Spleen (tissue), 11 donors: ENCODE results near the gene CPAMD8. TPM values are rescaled to one million over a fixed set of nuclear protein-coding genes. Genes with fewer than 3 reads are reported as not detected.
A peak's percentile ranks its signal among the peaks of the same experiment; 100 is the strongest.

ENCODE experiments used
- DNase-seq: peaks from one replicate; pipeline ENCODE4 v3.0.0-alpha.2; 2020
- H3K27ac ChIP-seq, 8 donors: fragments of 200-600 bp; sonication (generic) in 7 of 8; 1 replicate in 4 of 8; 2 replicates in 4 of 8; pipeline versions ENCODE4 v1.5.0 to v1.8.0; 2016 to 2021; ENCODE audit warnings: inconsistent platforms in 4 of 8, mild to moderate bottlenecking in 4 of 8, moderate library complexity in 1 of 8
- H3K27me3 ChIP-seq, 7 donors: fragments of 200-600 bp; sonication (generic) in 6 of 7; replicated peaks in 1 of 7; 1 replicate in 4 of 7; 2 replicates in 3 of 7; pipeline versions ENCODE4 v1.5.0 to v1.8.0; 2016 to 2021; ENCODE audit warnings: inconsistent platforms in 3 of 7, mild to moderate bottlenecking in 1 of 7
- H3K36me3 ChIP-seq, 6 donors: fragments of 200-600 bp; sonication (generic) in 5 of 6; 1 replicate in 4 of 6; 2 replicates in 2 of 6; pipeline versions ENCODE4 v1.5.0 to v1.8.0; 2016 to 2021; ENCODE audit warnings: inconsistent platforms in 2 of 6
- H3K4me1 ChIP-seq, 6 donors: fragments of 200-600 bp; sonication (generic) in 5 of 6; 1 replicate in 3 of 6; 2 replicates in 3 of 6; pipeline versions ENCODE4 v1.5.0 to v1.8.0; 2016 to 2021; ENCODE audit warnings: inconsistent platforms in 3 of 6
- H3K4me3 ChIP-seq, 8 donors: fragments of 200-600 bp; sonication (generic) in 7 of 8; 1 replicate in 4 of 8; 2 replicates in 4 of 8; pipeline versions ENCODE4 v1.5.0 to v1.8.0; 2016 to 2021; ENCODE audit warnings: inconsistent platforms in 4 of 8, mild to moderate bottlenecking in 4 of 8, moderate library complexity in 2 of 8
- H3K9me3 ChIP-seq, 8 donors: fragments of 200-600 bp; sonication (generic) in 7 of 8; 1 replicate in 4 of 8; 2 replicates in 4 of 8; pipeline versions ENCODE4 v1.5.0 to v1.8.0; 2016 to 2021; ENCODE audit warnings: inconsistent platforms in 4 of 8
- POLR2A ChIP-seq, 3 donors: fragments of 450-650 bp; IDR thresholded peaks; one replicate each; pipeline ENCODE4 v1.5.1; 2017; ENCODE audit warnings: antibody characterized with exemption in 3 of 3, mild to moderate bottlenecking in 1 of 3
- POLR2AphosphoS5 ChIP-seq, 3 donors: sonication (generic); formaldehyde crosslinking; IDR thresholded peaks; one replicate each; pipeline ENCODE4 v1.5.1; 2017; ENCODE audit warnings: antibody characterized with exemption in 3 of 3
- WGBS, 5 donors: extraction: QIAGEN DNeasy Blood & Tissue Kit in 3 of 5; methylation state at CpG; one replicate each; pipeline versions ENCODE4 v1.1.5 to v1.1.7; 2013 to 2018; 5-methylcytosine and 5-hydroxymethylcytosine counted together
- intact Hi-C: fragments of 100-400 bp; cut with DNase I; formaldehyde crosslinking; loops from one replicate; pipeline ENCODE4 v1.15.0; 2023; ENCODE audit warnings: low total_unique reads
- polyA plus RNA-seq, 3 donors: library from polyadenylated mRNA; stranded (reverse); fragments of 200-250 nt; gene quantifications; one replicate each; pipeline ENCODE4 v1.2.1, GENCODE V29; 2013
- total RNA-seq, 7 donors: library from RNA; depleted of rRNA in 3 of 7; stranded (reverse); fragments of >200 nt in 3 of 7; fragmentation: NEBNext Ultra II Directional in 4 of 7; extraction: Animal tissue kit (Norgen Biotek cat#: 25700) in 4 of 7; gene quantifications; one replicate each; pipeline versions ENCODE4 v1.1.0 to v1.2.1, GENCODE V29; 2016 to 2021
- TF ChIP-seq, protein P1 (sequence below), 11 experiments: fragments of 200-600 bp in 7 of 11; fragments of 450-650 bp in 4 of 11; sonication (generic) in 4 of 11; IDR thresholded peaks in 8 of 11; conservative IDR thresholded peaks in 3 of 11; 1 replicate in 7 of 11; 2 replicates in 4 of 11; pipeline versions ENCODE4 v1.4.0 to v1.8.0; 2016 to 2021; ENCODE audit warnings: antibody characterized with exemption in 11 of 11, inconsistent platforms in 4 of 11, mild to moderate bottlenecking in 1 of 11
- donor health status: healthy with polysubstance abuse.
- donor health status: DM: no; HTN: no; CAD: no; lungs with moderate emphysema.
- donor health status: DM: no; HTN: no; CAD: no.
- donor health status: Bipolar disorder and iron deficiency.
- donor health status: healthy.
- donor health status: DM: no; HTN: no; CAD: no.
- donor health status: DM: yes; HTN: yes; CAD: no.

CPAMD8 gene
- total and polyA plus RNA-seq, 10 donors: 2.1 to 18.7 (median 8.5) TPM

- Histone ChIP-seq H3K27me3 (peaks cover 0 to 18% (median 0%) of the 10 kb centered on the region in 7 donors), H3K36me3 (no peaks in the 10 kb centered on the region), H3K4me3 (no peak overlapping the region), H3K9me3 (peaks cover 2 to 56% (median 35%) of the 10 kb centered on the region in 8 donors), H3K27ac (no peak overlapping the region), H3K4me1 (no peaks in the 10 kb centered on the region)
- TF ChIP-seq POLR2A (IDR thresholded peaks at IDR 0.05) (no peak), POLR2AphosphoS5 (IDR thresholded peaks at IDR 0.05) (no peak)
- TF ChIP-seq, protein P1, sequence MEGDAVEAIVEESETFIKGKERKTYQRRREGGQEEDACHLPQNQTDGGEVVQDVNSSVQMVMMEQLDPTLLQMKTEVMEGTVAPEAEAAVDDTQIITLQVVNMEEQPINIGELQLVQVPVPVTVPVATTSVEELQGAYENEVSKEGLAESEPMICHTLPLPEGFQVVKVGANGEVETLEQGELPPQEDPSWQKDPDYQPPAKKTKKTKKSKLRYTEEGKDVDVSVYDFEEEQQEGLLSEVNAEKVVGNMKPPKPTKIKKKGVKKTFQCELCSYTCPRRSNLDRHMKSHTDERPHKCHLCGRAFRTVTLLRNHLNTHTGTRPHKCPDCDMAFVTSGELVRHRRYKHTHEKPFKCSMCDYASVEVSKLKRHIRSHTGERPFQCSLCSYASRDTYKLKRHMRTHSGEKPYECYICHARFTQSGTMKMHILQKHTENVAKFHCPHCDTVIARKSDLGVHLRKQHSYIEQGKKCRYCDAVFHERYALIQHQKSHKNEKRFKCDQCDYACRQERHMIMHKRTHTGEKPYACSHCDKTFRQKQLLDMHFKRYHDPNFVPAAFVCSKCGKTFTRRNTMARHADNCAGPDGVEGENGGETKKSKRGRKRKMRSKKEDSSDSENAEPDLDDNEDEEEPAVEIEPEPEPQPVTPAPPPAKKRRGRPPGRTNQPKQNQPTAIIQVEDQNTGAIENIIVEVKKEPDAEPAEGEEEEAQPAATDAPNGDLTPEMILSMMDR (IDR thresholded peaks at IDR 0.05 in 8 of 11, conservative IDR thresholded peaks at IDR 0.05 in 3 of 11): no peak
- 97 to 100% (median 98%) methylated on average over 1 to 4 of the region's 4 CpGs for WGBS, 5 donors
- DNase-seq: peak; percentile 28
- intact Hi-C loops: no loop called here
Observed at GRCh38 chr19:16931306-16931705, 95.3 kb downstream of the CPAMD8 start.

GRCh38 chr19:16930753-16931152, 95.9 kb downstream of the CPAMD8 start:
- Histone ChIP-seq H3K27ac (no peak overlapping the region), H3K4me3 (no peak overlapping the region), H3K36me3 (no peaks in the 10 kb centered on the region), H3K27me3 (peaks cover 0 to 18% (median 0%) of the 10 kb centered on the region in 7 donors), H3K4me1 (no peaks in the 10 kb centered on the region), H3K9me3 (peaks cover 2 to 56% (median 36%) of the 10 kb centered on the region in 8 donors)
- intact Hi-C loops: no loop called here
- DNase-seq: peak; percentile 22
- TF ChIP-seq, protein P1 (IDR thresholded peaks at IDR 0.05 in 8 of 11, conservative IDR thresholded peaks at IDR 0.05 in 3 of 11): no peak
- no peak for TF ChIP-seq POLR2AphosphoS5 (IDR thresholded peaks at IDR 0.05)
- no peak for TF ChIP-seq POLR2A (IDR thresholded peaks at IDR 0.05)
- 60 to 83% (median 80%) methylated on average over 3 to 5 of the region's 5 CpGs; no CpG with 5 or more reads in 1 of the 5 donors for WGBS, 5 donors

GRCh38 chr19:16928916-16929315, 97.7 kb downstream of the CPAMD8 start:
- intact Hi-C loops: no loop called here
- peak; percentile 51 for DNase-seq
- TF ChIP-seq POLR2A (IDR thresholded peaks at IDR 0.05) (no peak), POLR2AphosphoS5 (IDR thresholded peaks at IDR 0.05) (no peak)
- TF ChIP-seq, protein P1 (IDR thresholded peaks at IDR 0.05 in 8 of 11, conservative IDR thresholded peaks at IDR 0.05 in 3 of 11): no peak

DNA sequence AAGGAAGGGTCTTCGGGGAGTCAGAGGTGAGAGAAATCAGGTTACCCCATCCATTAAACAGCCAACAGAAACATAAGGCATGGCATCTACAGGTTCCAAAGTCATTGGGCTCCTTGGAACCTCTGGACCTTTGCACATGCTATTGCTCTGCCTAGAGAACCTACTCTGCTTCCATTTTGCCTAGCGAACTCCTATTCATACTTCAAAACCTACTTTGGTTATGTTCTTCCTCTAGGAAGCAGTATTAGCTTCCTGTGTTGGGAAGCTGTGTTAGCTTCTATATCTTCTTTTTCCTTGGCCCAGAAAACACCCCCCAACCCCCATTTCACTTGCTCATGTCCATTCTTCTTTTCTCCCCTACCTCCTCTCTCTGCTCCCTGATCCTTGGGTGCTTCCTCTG, 98.3 kb downstream of the CPAMD8 start:
- 90 to 100% (median 92%) methylated on average over 2 of the region's 2 CpGs for WGBS, 5 donors
- TF ChIP-seq POLR2AphosphoS5 (IDR thresholded peaks at IDR 0.05) (no peak), POLR2A (IDR thresholded peaks at IDR 0.05) (no peak)
- TF ChIP-seq, protein P1 (IDR thresholded peaks at IDR 0.05 in 8 of 11, conservative IDR thresholded peaks at IDR 0.05 in 3 of 11): no peak
- no peak for DNase-seq
- H3K27ac ChIP-seq: no peak overlapping the region
- intact Hi-C loops: no loop called here
- H3K9me3 ChIP-seq: peaks cover 0 to 49% (median 21%) of the 10 kb centered on the region in 8 donors
- H3K4me3 ChIP-seq: no peak overlapping the region
- H3K27me3 ChIP-seq: peaks cover 0 to 18% (median 0%) of the 10 kb centered on the region in 7 donors
- H3K4me1 ChIP-seq: no peaks in the 10 kb centered on the region
- no peaks in the 10 kb centered on the region for H3K36me3 ChIP-seq

More at GRCh38 chr19:16928916-16929315, 97.7 kb downstream of the CPAMD8 start:
- no peak overlapping the region for H3K4me3 ChIP-seq
- H3K27me3 ChIP-seq: peaks cover 0 to 18% (median 0%) of the 10 kb centered on the region in 7 donors
- H3K36me3 ChIP-seq: no peaks in the 10 kb centered on the region
- H3K4me1 ChIP-seq: no peaks in the 10 kb centered on the region
- WGBS, 5 donors: 88 to 96% (median 93%) methylated on average over 10 of the region's 10 CpGs
- H3K9me3 ChIP-seq: peaks cover 0 to 55% (median 27%) of the 10 kb centered on the region in 8 donors
- H3K27ac ChIP-seq: no peak overlapping the region
